ENCODE data around the gene ELOVL4.

ELOVL4 gene

DNA sequence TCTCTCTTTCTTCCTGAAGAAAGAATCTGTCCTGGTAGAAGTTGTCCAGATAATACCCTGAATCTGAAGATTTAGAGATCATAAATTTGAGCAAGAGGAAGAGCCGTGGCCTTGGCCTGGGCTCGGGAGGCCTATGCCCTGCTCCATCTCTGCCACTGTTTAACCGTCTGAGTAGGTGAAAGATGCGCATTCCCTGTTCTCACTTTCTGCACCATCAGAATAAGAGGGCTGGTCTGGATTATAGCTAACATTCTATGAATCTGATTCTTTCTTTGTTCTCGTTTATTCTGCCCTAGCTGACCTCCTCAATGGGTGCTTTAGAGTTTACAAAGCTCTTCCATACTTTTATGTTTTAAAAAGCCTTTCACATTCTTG is 51.3 kb downstream of the ELOVL4 start:
- in situ Hi-C loops (cut with HindIII; ENCODE audit: low sequenced_read_pairs) = no loop called here
- TF ChIP-seq, protein P1, sequence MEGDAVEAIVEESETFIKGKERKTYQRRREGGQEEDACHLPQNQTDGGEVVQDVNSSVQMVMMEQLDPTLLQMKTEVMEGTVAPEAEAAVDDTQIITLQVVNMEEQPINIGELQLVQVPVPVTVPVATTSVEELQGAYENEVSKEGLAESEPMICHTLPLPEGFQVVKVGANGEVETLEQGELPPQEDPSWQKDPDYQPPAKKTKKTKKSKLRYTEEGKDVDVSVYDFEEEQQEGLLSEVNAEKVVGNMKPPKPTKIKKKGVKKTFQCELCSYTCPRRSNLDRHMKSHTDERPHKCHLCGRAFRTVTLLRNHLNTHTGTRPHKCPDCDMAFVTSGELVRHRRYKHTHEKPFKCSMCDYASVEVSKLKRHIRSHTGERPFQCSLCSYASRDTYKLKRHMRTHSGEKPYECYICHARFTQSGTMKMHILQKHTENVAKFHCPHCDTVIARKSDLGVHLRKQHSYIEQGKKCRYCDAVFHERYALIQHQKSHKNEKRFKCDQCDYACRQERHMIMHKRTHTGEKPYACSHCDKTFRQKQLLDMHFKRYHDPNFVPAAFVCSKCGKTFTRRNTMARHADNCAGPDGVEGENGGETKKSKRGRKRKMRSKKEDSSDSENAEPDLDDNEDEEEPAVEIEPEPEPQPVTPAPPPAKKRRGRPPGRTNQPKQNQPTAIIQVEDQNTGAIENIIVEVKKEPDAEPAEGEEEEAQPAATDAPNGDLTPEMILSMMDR (IDR thresholded peaks at IDR 0.05; ENCODE audit: low read depth, low read length, missing control alignments) = no peak
- no peak overlapping the region for H3K4me3 ChIP-seq (ENCODE audit: low read depth, low read length)
- DNase-seq (ENCODE audit: low read depth) = no peak

DNA sequence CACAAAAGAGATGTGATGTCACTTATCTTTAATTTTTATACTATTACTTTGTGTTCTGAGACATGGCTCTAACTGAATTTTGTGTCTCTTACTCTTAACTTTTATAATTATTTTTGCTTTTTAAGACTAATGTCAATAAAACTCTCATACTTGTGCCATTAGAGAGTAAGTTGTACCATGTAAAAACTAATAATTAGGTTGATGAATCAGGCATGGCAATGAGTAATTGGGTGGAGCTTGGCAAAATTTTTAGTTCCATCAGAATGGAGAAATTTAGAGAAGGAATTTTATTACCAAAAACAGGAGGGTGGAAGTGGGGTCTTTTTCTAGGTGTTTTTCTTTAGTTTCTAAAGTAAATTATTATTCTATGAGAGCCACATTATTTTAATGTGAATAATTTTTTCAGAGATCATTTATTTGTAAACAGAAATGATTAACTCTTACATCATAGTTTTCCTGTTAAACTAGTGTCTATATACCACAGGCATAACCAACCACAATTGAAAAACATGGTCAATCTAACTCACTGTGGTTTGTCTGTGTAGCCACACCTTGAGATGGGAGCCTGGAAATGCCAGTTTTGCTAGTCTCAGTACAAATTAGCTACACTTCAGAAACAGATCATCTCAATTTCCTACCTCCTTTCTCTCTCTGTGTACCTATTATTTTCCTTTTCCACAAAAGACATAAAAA is 51.8 kb downstream of the ELOVL4 start:
- H3K4me3 ChIP-seq (ENCODE audit: low read depth, low read length) = no peak overlapping the region
- TF ChIP-seq, protein P1 (IDR thresholded peaks at IDR 0.05; ENCODE audit: low read depth, low read length, missing control alignments) = no peak
- DNase-seq (ENCODE audit: low read depth) = no peak
- in situ Hi-C loops (cut with HindIII; ENCODE audit: low sequenced_read_pairs) = no loop called here

DNA sequence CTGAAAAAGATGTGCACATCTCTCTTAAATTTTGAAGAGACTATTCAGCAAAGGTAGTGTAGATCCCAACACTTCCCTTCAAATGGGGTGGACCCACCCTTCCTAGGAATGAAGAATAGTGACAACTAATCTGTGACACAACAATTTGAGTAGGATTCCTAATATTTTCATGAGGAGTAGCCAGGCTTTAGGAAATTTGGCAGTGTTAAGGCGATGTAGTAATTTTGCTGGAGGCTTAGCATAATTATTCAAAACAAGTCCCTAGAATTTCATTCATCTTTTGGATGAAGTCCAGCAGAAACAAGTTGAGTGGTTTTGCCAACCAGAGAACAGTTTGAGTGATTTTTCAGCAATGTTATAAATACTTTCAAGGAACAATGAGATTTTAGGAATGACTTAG is 52.4 kb downstream of the ELOVL4 start:
- no peak for DNase-seq (ENCODE audit: low read depth)
- H3K4me3 ChIP-seq (ENCODE audit: low read depth, low read length) = no peak overlapping the region
- in situ Hi-C loops (cut with HindIII; ENCODE audit: low sequenced_read_pairs) = no loop called here
- TF ChIP-seq, protein P1 (IDR thresholded peaks at IDR 0.05; ENCODE audit: low read depth, low read length, missing control alignments) = no peak

DNA sequence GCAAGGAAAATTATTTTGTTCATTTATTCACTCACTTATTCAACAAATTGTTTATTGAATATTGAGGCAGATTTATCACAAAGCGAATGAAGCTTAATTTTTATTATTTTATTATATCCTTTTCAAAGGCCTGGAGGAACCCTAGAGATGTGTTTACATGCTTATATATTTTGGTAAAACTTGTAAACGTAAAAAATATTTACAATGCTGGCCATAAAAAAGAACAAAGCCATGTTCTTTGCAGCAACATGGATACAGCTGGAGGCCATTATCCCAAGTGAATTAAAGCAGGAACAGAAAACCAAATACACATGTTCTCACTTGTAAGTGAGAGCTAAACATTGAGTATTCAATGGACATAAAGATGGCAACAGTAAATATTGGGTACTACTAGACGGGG is 58.8 kb downstream of the ELOVL4 start:
- in situ Hi-C loops (cut with HindIII; ENCODE audit: low sequenced_read_pairs) = no loop called here
- TF ChIP-seq, protein P1 (IDR thresholded peaks at IDR 0.05; ENCODE audit: low read depth, low read length, missing control alignments) = no peak
- DNase-seq (ENCODE audit: low read depth) = no peak
- no peak overlapping the region for H3K4me3 ChIP-seq (ENCODE audit: low read depth, low read length)

- in situ Hi-C loops (cut with HindIII; ENCODE audit: low sequenced_read_pairs) = no loop called here
- DNase-seq (ENCODE audit: low read depth) = no peak
- no peak overlapping the region for H3K4me3 ChIP-seq (ENCODE audit: low read depth, low read length)
- TF ChIP-seq, protein P1 (IDR thresholded peaks at IDR 0.05; ENCODE audit: low read depth, low read length, missing control alignments) = no peak
These were observed 69.1 kb downstream of the ELOVL4 start for GRCh38 chr6:79878142-79878748.

- no peak overlapping the region for H3K4me3 ChIP-seq (ENCODE audit: low read depth, low read length)
- TF ChIP-seq, protein P1 (IDR thresholded peaks at IDR 0.05; ENCODE audit: low read depth, low read length, missing control alignments) = no peak
- no peak for DNase-seq (ENCODE audit: low read depth)
- in situ Hi-C loops (cut with HindIII; ENCODE audit: low sequenced_read_pairs) = no loop called here
These were observed 72.7 kb downstream of the ELOVL4 start for GRCh38 chr6:79874531-79875134.
